Erythroblast (primary cell): ENCODE data around the gene HNMT.

Experiments used
- DNase-seq, 2 experiments: peaks; one replicate each; lab custom pipeline; 2025; lab: John Stamatoyannopoulos, UW
- GATA1 ChIP-seq: IDR thresholded peaks from 2 replicates; pipeline ENCODE4 v1.6.1; 2011; ENCODE audit warnings: low read depth, mild to moderate bottlenecking, control low read depth, low read length, moderate library complexity
- POLR2A ChIP-seq: IDR thresholded peaks from 2 replicates; pipeline ENCODE4 v1.6.1; 2011; ENCODE audit warnings: mild to moderate bottlenecking, low read length

The HNMT gene

GRCh38 chr2:138018866-138019688, 54.8 kb downstream of the HNMT start:
- peak; percentile 79 to 87 for DNase-seq
- TF ChIP-seq POLR2A (no peak), GATA1 (no peak)

- TF ChIP-seq POLR2A (no peak), GATA1 (no peak)
- peak; percentile 60 to 69 for DNase-seq
Measured at GRCh38 chr2:138020432-138020831, 56.2 kb downstream of the HNMT start.

GRCh38 chr2:138021154-138021553, 56.9 kb downstream of the HNMT start:
- no peak for TF ChIP-seq POLR2A
- no peak for TF ChIP-seq GATA1
- no peak for DNase-seq

GRCh38 chr2:138023298-138023697, 59.0 kb downstream of the HNMT start:
- DNase-seq: peak; percentile 12 to 32
- TF ChIP-seq GATA1 (no peak), POLR2A (no peak)

- no peak for TF ChIP-seq POLR2A
- TF ChIP-seq GATA1: no peak
- DNase-seq: no peak
Measured at GRCh38 chr2:138023976-138024375, 59.7 kb downstream of the HNMT start.

- no peak for DNase-seq
- TF ChIP-seq POLR2A: no peak
Measured at GRCh38 chr2:138026111-138027020, 62.1 kb downstream of the HNMT start.

GRCh38 chr2:138028538-138028937, 64.3 kb downstream of the HNMT start:
- TF ChIP-seq POLR2A (no peak), GATA1 (no peak)
- no peak for DNase-seq

DNA sequence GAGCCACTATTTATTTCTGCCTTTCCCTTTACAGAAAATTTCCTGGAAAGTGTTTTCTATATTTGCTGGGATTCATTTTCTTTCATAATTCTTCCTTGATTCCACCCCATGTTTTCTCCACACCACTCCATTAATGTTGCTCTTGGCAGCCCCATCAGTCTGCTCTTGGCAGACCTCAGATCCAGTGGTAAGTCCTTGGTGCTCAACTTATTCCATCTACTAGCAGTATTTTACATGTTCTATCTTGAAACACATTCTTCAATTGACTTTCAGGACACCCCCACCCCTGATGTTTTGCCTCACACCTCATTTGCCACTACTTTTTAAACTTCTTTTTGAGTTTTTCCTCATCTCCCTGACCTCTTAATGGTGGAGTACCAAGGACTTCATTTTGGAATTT, 65.0 kb downstream of the HNMT start:
- no peak for TF ChIP-seq POLR2A
- no peak for TF ChIP-seq GATA1

DNA sequence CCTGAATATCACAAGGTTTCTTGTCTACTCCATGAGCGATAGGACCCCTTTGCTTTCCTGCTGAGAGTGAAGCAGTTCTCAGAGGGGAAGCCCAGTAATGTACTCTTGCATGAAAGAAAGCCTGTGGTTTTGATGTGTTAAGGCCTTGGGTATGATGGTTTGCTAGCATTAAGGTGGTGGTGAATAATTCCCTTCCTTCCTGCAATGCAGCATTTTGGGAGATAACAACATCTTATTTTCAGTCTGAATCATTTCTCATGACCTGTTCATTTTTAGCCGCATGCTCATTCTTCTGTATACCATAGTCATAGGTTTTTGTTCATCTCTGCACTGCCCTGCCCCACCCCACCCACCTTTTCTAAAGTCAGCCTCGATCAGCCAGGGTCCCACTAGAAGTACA, 66.2 kb downstream of the HNMT start:
- DNase-seq: no peak
- TF ChIP-seq GATA1 (no peak), POLR2A (no peak)

More for the DNA sequence above, 65.0 kb downstream of the HNMT start:
- DNase-seq: no peak

GRCh38 chr2:138032334-138032733, 68.1 kb downstream of the HNMT start:
- TF ChIP-seq POLR2A (no peak), GATA1 (no peak)
- peak; percentile 3 to 4 for DNase-seq

- TF ChIP-seq POLR2A (no peak), GATA1 (no peak)
- no peak for DNase-seq
Measured at GRCh38 chr2:138034536-138034935, 70.3 kb downstream of the HNMT start.

DNA sequence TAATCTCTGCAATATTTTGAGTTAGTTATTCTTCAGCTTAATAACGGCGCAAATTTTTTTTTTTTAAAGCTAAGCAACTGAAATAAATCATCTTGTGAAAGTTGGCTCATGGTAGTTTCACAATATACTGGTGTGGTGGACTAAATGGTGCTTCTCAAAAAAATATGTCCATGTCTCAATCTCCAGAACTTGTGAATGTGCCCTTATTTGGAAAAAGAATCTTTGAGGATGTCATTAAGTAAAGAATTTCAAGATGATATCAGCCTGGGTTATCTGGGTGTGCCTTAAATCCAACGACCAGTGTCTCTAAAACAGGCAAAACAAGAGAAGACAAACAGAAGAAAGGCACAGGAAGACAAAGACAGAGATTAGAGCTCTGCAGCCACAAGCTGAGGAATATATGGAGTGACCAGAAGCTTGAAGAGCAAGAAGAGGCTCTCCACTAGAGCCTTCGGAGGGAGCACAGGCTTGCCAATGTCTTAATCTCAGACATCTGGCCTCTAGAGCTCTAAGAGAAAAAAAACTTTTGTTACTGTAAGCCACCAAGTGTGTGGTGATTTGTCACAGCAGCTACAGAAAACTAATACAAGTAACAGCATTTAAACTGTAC, 71.4 kb downstream of the HNMT start:
- no peak for TF ChIP-seq GATA1
- no peak for TF ChIP-seq POLR2A
- DNase-seq: no peak

DNA sequence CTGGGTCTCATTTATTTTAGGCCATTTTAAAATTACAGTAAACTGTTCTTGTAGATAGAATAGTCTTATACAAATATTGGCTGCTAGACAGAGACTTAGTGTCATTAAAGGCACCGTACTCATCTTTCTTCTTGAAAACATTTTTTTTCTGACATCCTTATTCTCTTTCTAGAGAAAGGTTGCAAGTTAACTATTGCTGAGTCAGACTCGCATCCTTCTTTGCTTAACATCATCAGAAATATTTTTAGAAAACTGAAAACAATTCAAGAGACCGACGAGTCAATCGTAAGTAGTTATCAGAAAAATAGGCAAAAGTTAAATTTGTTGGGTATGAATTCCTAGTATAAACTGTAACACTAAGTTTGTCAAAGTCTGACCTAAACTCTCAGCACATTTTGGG, 72.2 kb downstream of the HNMT start:
- TF ChIP-seq POLR2A: no peak
- TF ChIP-seq GATA1: no peak
- DNase-seq: no peak

DNA sequence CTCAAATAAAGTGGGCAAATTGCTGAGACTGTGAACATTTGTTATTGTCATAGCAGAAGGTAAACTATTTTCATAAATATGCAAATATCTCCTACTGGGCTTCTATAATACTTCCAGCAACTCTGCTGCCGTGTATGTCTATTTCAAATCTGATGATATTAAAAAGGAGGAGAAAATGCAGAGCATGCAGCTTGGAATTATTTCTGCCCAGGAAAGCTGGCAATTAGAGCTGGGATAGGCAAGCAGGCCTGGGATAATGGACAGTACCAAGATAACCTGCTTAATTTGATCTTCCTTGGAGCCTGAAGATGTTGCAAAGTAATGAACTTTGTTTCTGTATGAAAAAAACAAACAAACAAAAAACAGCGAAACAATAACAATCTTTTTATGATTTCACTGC, 72.8 kb downstream of the HNMT start:
- DNase-seq: no peak
- TF ChIP-seq GATA1: no peak
- TF ChIP-seq POLR2A: no peak
